Measurements from ENCODE around the gene MDGA2. TPM values are rescaled to one million over a fixed set of nuclear protein-coding genes. Genes with fewer than 3 reads are reported as not detected.

The MDGA2 gene
- total and polyA plus RNA-seq, 2 of the 8 experiments (the other 6 are each of a cell fraction or from before 2014, with no cell fraction given), result 0.11 to 0.69 TPM

- CTCF ChIA-PET (ENCODE audit: partially characterized antibody), result no interaction called here
- no peaks in the 10 kb centered on the region for H3K36me3 ChIP-seq (ENCODE audit: control insufficient read depth in 2 of 4, insufficient read depth in 4 of 4, low read length in 3 of 4)
- FAIRE-seq, result no peak
These were observed 495.5 kb downstream of the MDGA2 start for GRCh38 chr14:47179906-47180305.

More at GRCh38 chr14:47179906-47180305, 495.5 kb downstream of the MDGA2 start:
- Histone ChIP-seq H3K4me2 (ENCODE audit: insufficient read depth in 1 of 2, low read depth in 2 of 2, low read length in 2 of 2) (no peak overlapping the region), H2BK120ac (replicated peaks; ENCODE audit: low read depth, low read length) (no peak overlapping the region), H3K23me2 (ENCODE audit: low read depth, low read length) (no peaks in the 10 kb centered on the region), H2BK15ac (ENCODE audit: low read length) (no peak overlapping the region), H3K27ac (ENCODE audit: low read depth, low read length) (no peak overlapping the region), H3K14ac (ENCODE audit: insufficient read length) (no peak overlapping the region), H4K91ac (replicated peaks; ENCODE audit: insufficient read length, low read length) (no peak overlapping the region), H2BK20ac (ENCODE audit: low read length) (no peak overlapping the region), H3K4me1 (replicated peaks in 1 of 4; ENCODE audit: control insufficient read depth in 3 of 4, insufficient read depth in 4 of 4, low read length in 3 of 4) (no peaks in the 10 kb centered on the region), H3K79me2 (ENCODE audit: control insufficient read depth in 1 of 2, insufficient read depth in 2 of 2, low read length in 2 of 2) (no peaks in the 10 kb centered on the region), H4K8ac (ENCODE audit: extremely low read depth, insufficient read depth, low read length) (no peak overlapping the region), H3K18ac (ENCODE audit: extremely low read depth, low read length) (no peak overlapping the region), H3K27me3 (replicated peaks in 1 of 4; ENCODE audit: control insufficient read depth in 3 of 4, extremely low read depth in 1 of 4, insufficient read depth in 3 of 4, low read length in 3 of 4) (no peaks in the 10 kb centered on the region), H2AFZ (ENCODE audit: low read length) (no peak overlapping the region), H2BK12ac (ENCODE audit: low read depth, low read length) (no peak overlapping the region), H3K56ac (replicated peaks; ENCODE audit: insufficient read length, low read depth, low read length) (no peak overlapping the region), H3K23ac (ENCODE audit: insufficient read length) (no peak overlapping the region), H2BK5ac (ENCODE audit: low read depth, low read length) (no peak overlapping the region), H3K4ac (replicated peaks; ENCODE audit: insufficient read length, low read depth, low read length) (no peak overlapping the region), H2AK5ac (ENCODE audit: low read depth, low read length) (no peak overlapping the region), H4K20me1 (replicated peaks in 1 of 2; ENCODE audit: control insufficient read depth in 1 of 2, insufficient read depth in 2 of 2, low read length in 2 of 2) (no peaks in the 10 kb centered on the region), H3K4me3 (ENCODE audit: extremely low read depth in 1 of 4, insufficient read depth in 2 of 4, low read depth in 3 of 4, low read length in 4 of 4) (no peak overlapping the region), H3K79me1 (ENCODE audit: low read depth, low read length) (no peaks in the 10 kb centered on the region), H4K5ac (ENCODE audit: insufficient read length, low read depth, low read length) (no peak overlapping the region), H3K9me3 (ENCODE audit: insufficient read depth in 2 of 2, low read depth in 1 of 2, low read length in 1 of 2) (no peaks in the 10 kb centered on the region), H3K9ac (replicated peaks in 1 of 4; ENCODE audit: extremely low read depth in 1 of 4, low read depth in 3 of 4, low read length in 3 of 4) (no peak overlapping the region)
- no peak for DNase-seq (ENCODE audit: low read depth in 1 of 2, low spot score in 2 of 2)
- POLR2A ChIA-PET (ENCODE audit: partially characterized antibody), result no interaction called here
- WGBS, 2 experiments (ENCODE audit: extremely low coverage in 1 of 2, insufficient coverage in 1 of 2, insufficient read length in 1 of 2, insufficient replicate concordance in 2 of 2, low coverage in 1 of 2, low lambda C conversion rate in 2 of 2, missing lambda C conversion rate in 1 of 2), result 91% methylated on average over 1 of the region's 1 CpG; no CpG with 5 or more reads in 1 of the 2 experiments
- TF ChIP-seq E2F6 (IDR thresholded peaks at IDR 0.05) (no peak), RNF2 (IDR thresholded peaks at IDR 0.05; ENCODE audit: borderline replicate concordance, low read depth, low read length, missing control alignments, poor library complexity, severe bottlenecking) (no peak), CHD1 (IDR thresholded peaks at IDR 0.05; ENCODE audit: low read depth, low read length) (no peak), CEBPB (IDR thresholded peaks at IDR 0.05; ENCODE audit: low read depth, low read length) (peak; percentile 63; the same call in 1 of the 2 replicates), TBP (IDR thresholded peaks at IDR 0.05; ENCODE audit: low read depth, low read length) (no peak), NRF1 (IDR thresholded peaks at IDR 0.05; ENCODE audit: low read depth, low read length) (no peak), TAF7 (optimal IDR thresholded peaks at IDR 0.05; ENCODE audit: borderline replicate concordance, low read depth, low read length) (no peak), CTBP2 (IDR thresholded peaks at IDR 0.05; ENCODE audit: borderline replicate concordance, insufficient read depth, insufficient read length, low read length) (no peak)

Measured in H1 (cell line).